Measurements from ENCODE around the gene PHF10. TPM values are rescaled to one million over a fixed set of nuclear protein-coding genes. Genes with fewer than 3 reads are reported as not detected.

The PHF10 gene
- total RNA-seq, 2 donors from 2014 or later, result 27.8 to 33.0 TPM

DNA sequence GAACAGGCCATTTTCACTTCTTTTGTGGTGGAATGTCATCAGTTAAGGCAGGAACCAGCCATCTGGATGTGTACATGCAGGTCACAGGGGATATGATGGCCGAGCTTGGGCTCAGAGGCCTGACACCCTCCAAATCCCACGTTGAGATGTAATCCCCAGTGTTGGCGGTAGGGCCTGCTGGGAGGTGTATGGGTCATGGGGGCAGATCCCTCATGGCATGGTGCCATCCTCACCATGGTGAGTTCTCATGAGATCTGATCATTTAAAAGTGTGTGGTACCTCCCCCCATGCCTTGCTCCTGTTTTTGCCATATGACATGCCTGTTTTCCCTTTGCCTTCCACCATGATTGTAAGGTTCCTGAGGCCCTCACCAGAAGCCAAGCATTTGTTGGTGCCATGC is 49.3 kb downstream of the PHF10 start:
- no peaks in the 10 kb centered on the region for H3K9me3 ChIP-seq
- 93 to 96% methylated on average over 3 of the region's 3 CpGs for WGBS, 2 donors
- H3K36me3 ChIP-seq (replicated peaks in 1 of 2; ENCODE audit: insufficient read depth in 1 of 2, low read depth in 2 of 2), result no peaks in the 10 kb centered on the region
- H3K27ac ChIP-seq, result no peak overlapping the region
- TF ChIP-seq, protein P1, sequence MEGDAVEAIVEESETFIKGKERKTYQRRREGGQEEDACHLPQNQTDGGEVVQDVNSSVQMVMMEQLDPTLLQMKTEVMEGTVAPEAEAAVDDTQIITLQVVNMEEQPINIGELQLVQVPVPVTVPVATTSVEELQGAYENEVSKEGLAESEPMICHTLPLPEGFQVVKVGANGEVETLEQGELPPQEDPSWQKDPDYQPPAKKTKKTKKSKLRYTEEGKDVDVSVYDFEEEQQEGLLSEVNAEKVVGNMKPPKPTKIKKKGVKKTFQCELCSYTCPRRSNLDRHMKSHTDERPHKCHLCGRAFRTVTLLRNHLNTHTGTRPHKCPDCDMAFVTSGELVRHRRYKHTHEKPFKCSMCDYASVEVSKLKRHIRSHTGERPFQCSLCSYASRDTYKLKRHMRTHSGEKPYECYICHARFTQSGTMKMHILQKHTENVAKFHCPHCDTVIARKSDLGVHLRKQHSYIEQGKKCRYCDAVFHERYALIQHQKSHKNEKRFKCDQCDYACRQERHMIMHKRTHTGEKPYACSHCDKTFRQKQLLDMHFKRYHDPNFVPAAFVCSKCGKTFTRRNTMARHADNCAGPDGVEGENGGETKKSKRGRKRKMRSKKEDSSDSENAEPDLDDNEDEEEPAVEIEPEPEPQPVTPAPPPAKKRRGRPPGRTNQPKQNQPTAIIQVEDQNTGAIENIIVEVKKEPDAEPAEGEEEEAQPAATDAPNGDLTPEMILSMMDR (IDR thresholded peaks at IDR 0.05), result no peak
- no peak for TF ChIP-seq POLR2A (IDR thresholded peaks at IDR 0.05)
- no peaks in the 10 kb centered on the region for H3K4me1 ChIP-seq
- no peaks in the 10 kb centered on the region for H3K27me3 ChIP-seq
- intact Hi-C loops (cut with DNase I), result no loop called here
- no peak overlapping the region for H3K4me3 ChIP-seq
- DNase-seq (no peak), ATAC-seq (no peak)

DNA sequence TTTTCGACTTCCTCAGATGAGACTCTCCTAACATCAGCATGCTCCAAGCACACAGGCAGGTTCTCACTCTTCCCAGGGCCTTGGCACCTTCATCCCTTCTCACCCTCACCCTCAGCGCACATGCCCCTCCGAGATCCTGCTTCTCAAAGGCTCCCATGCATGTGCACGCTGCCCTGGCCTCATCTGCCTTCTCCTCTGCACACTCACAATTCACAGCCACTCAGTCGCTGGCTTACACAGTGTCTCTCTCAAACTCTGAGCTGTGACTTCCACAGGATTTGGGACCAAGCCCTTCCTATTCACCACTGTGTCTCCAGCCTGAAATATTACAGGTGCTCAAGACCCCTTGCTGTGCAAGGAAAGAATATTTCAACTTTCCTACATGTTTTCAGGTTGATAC is 52.7 kb downstream of the PHF10 start:
- TF ChIP-seq, protein P1 (IDR thresholded peaks at IDR 0.05), result no peak
- no peak for TF ChIP-seq POLR2A (IDR thresholded peaks at IDR 0.05)
- Histone ChIP-seq H3K27ac (no peak overlapping the region), H3K36me3 (replicated peaks in 1 of 2; ENCODE audit: insufficient read depth in 1 of 2, low read depth in 2 of 2) (peaks cover 0 to 3% of the 10 kb centered on the region in 2 donors), H3K9me3 (no peaks in the 10 kb centered on the region), H3K4me3 (no peak overlapping the region), H3K4me1 (no peaks in the 10 kb centered on the region), H3K27me3 (no peaks in the 10 kb centered on the region)
- 92 to 95% methylated on average over 5 of the region's 5 CpGs for WGBS, 2 donors
- DNase-seq, result no peak
- no peak for ATAC-seq
- intact Hi-C loops (cut with DNase I), result no loop called here

DNA sequence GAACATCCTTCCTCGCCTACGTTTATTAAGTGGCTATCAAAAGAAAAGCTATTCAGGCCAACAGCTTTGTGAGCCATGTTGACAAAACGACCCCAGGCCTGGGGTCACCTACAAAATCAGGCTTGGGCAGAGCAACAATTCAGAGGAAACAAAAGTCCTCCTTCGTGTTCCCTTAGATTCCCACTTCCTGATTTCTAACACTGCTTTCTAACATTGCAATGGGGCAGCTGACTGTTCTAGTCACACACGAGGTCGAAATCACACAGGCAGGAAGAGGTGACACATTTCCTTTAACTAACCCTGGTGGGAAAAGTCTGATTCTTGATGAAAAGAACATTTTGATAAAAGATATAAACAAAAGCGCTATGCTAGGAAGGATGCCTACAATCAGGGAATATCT is 54.4 kb downstream of the PHF10 start:
- peak in 1 of 4 donors; percentile 19 for DNase-seq
- Histone ChIP-seq H3K4me1 (no peaks in the 10 kb centered on the region), H3K27ac (peak overlapping the region in 1 of 4 donors; percentile 6), H3K4me3 (no peak overlapping the region), H3K27me3 (no peaks in the 10 kb centered on the region), H3K9me3 (no peaks in the 10 kb centered on the region), H3K36me3 (replicated peaks in 1 of 2; ENCODE audit: insufficient read depth in 1 of 2, low read depth in 2 of 2) (peaks cover 0 to 4% of the 10 kb centered on the region in 2 donors)
- WGBS, 2 donors, result 55 to 69% methylated on average over 7 of the region's 7 CpGs
- TF ChIP-seq POLR2A (IDR thresholded peaks at IDR 0.05), result no peak
- TF ChIP-seq, protein P1 (IDR thresholded peaks at IDR 0.05), result no peak
- ATAC-seq, result no peak
- intact Hi-C loops (cut with DNase I), result no loop called here

DNA sequence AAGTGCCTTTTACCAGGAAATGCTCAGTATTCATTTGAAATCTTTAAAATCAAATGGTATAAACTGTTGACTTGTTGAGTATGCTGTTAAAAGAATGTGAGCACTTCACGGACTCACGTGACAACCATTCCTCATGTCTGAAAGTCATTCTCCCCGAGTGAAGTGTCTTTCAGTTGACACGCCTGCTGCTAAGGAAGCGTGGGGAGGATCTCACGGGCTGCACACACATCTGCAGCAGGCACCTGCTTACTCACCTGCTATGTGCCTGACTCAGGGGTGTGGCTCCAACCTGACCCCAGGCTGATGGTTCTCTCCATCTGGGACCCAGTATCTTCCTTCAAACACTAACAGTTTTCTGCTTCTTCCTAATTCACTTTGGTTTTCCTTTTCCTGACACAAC is 55.2 kb downstream of the PHF10 start:
- intact Hi-C loops (cut with DNase I), result no loop called here
- Histone ChIP-seq H3K9me3 (no peaks in the 10 kb centered on the region), H3K36me3 (replicated peaks in 1 of 2; ENCODE audit: insufficient read depth in 1 of 2, low read depth in 2 of 2) (peaks cover 0 to 4% of the 10 kb centered on the region in 2 donors), H3K27ac (no peak overlapping the region), H3K4me1 (no peaks in the 10 kb centered on the region), H3K4me3 (no peak overlapping the region), H3K27me3 (no peaks in the 10 kb centered on the region)
- ATAC-seq, result no peak
- TF ChIP-seq, protein P1 (IDR thresholded peaks at IDR 0.05), result no peak
- TF ChIP-seq POLR2A (IDR thresholded peaks at IDR 0.05), result no peak
- no peak for DNase-seq
- 92 to 95% methylated on average over 6 of the region's 6 CpGs for WGBS, 2 donors

DNA sequence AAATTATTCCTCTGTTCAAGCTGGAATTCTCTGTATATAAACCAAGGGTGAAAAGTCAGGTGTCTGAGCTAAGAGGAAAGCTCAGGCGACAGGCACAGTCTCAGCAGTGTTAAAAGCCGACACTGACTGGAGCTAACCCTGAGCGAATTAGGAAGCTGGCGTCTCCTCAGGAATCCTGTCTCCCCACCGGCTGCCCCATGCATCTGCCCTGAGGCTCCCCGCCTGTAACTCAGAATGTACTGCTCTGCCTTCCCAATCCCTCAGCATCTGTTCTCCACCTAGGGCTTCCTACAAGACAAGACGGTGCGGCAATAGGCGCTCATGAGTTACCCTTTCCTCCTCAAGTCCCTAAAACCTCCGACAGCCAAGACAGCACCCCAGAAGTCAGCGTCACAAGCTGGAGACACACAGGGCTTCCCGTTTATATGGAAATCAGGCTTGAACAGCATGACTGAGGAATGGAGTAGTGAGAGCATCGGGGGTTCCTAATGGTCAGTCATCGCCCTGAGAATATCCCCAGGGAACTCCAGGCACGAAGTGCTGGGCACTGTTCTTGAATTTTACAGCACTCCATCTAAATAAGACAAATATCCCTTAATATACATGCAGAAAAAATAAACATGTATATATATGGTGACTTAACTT is 56.0 kb downstream of the PHF10 start:
- Histone ChIP-seq H3K4me3 (no peak overlapping the region), H3K27ac (no peak overlapping the region), H3K9me3 (no peaks in the 10 kb centered on the region), H3K36me3 (replicated peaks in 1 of 2; ENCODE audit: insufficient read depth in 1 of 2, low read depth in 2 of 2) (peaks cover 0 to 4% of the 10 kb centered on the region in 2 donors), H3K27me3 (no peaks in the 10 kb centered on the region), H3K4me1 (no peaks in the 10 kb centered on the region)
- ATAC-seq, result no peak
- WGBS, 2 donors, result 92 to 93% methylated on average over 12 to 15 of the region's 15 CpGs
- no peak for DNase-seq
- no peak for TF ChIP-seq POLR2A (IDR thresholded peaks at IDR 0.05)
- TF ChIP-seq, protein P1 (IDR thresholded peaks at IDR 0.05), result no peak
- intact Hi-C loops (cut with DNase I), result no loop called here
